K562 (cell line): Measurements from ENCODE around the gene ZNF418. TPM values are rescaled to one million over a fixed set of nuclear protein-coding genes. Genes with fewer than 3 reads are reported as not detected.

Experiments used
- ATAC-seq: fragments of 200-7000 bp; cut with Tn5 transposase; 3 replicates; pipeline ENCODE4 v1.9.1; 2020; ENCODE audit warnings: moderate library complexity
- BruUV-seq: library from RNA; stranded (reverse); fragments of 400-500 nt; replicated peaks from 2 replicates; lab custom pipeline; 2021; lab: Mats Ljungman, UMichigan
- CTCF ChIA-PET: fragments of 300-600 bp; formaldehyde crosslinking; extraction: SDS; loops from one replicate; lab custom pipeline; 2021; ENCODE audit warnings: low intra/inter-chr PET ratio; lab: Yijun Ruan, JAX
- POLR2A ChIA-PET: fragments of 300-600, 350-650 bp; sonication (Branson Sonifier 250); formaldehyde crosslinking; extraction: SDS; loops from one replicate; lab custom pipeline; 2021; ENCODE audit warnings: antibody characterized with exemption, inconsistent platforms; lab: Yijun Ruan, JAX
- DNase-seq, 4 experiments: peaks; one replicate each; pipeline versions ENCODE4 v3.0.0 to v3.0.0-alpha.2; 2011 to 2018; ENCODE audit warnings: low spot score in 3 of 4, mixed read lengths in 3 of 4; ENCODE audit errors: extremely low read depth in 1 of 4
- FAIRE-seq: peaks from 2 replicates; lab custom pipeline; 2011; peaks lifted over from hg19 to GRCh38; lab: Jason Lieb, UNC
- H2AFZ ChIP-seq: 2 replicates; pipeline ENCODE4 v1.6.0; 2011; ENCODE audit warnings: low read depth, low read length, control low read depth, inconsistent platforms
- H3K27ac ChIP-seq: fragments of 200-600 bp; 3 replicates; pipeline ENCODE4 v1.8.0; 2011; ENCODE audit warnings: low read depth, mild to moderate bottlenecking, control low read depth, inconsistent platforms, low read length, moderate library complexity, mixed read lengths; ENCODE audit errors: extremely low read depth
- H3K27me3 ChIP-seq, 2 experiments: fragments of 300-600 bp in 1 of 2; 2 replicates in 1 of 2; 3 replicates in 1 of 2; pipeline versions ENCODE4 v1.6.0 to v1.8.0; 2011; ENCODE audit warnings: inconsistent platforms in 2 of 2, low read length in 2 of 2, mild to moderate bottlenecking in 1 of 2, mixed read lengths in 1 of 2, moderate library complexity in 1 of 2; ENCODE audit not compliant: control insufficient read depth in 2 of 2, insufficient read depth in 2 of 2
- H3K36me3 ChIP-seq: fragments of 300-600 bp; 3 replicates; pipeline ENCODE4 v1.8.0; 2011; ENCODE audit warnings: mild to moderate bottlenecking, low read length, inconsistent platforms; ENCODE audit not compliant: control insufficient read depth, insufficient read depth
- H3K4me1 ChIP-seq, 2 experiments: fragments of 200-600 bp in 1 of 2; replicated peaks in 1 of 2; 2 replicates in 1 of 2; 3 replicates in 1 of 2; pipeline versions ENCODE4 v1.5.1 to v1.8.0; 2011; ENCODE audit warnings: inconsistent platforms in 2 of 2, low read length in 2 of 2, mild to moderate bottlenecking in 1 of 2, mixed read lengths in 1 of 2, moderate library complexity in 1 of 2; ENCODE audit not compliant: control insufficient read depth in 2 of 2, insufficient read depth in 2 of 2
- H3K4me2 ChIP-seq: 2 replicates; pipeline ENCODE4 v1.6.1; 2011; ENCODE audit warnings: low read length, control low read depth, inconsistent platforms, mixed read lengths; ENCODE audit not compliant: insufficient read depth
- H3K4me3 ChIP-seq: fragments of 200-600 bp; sonication (generic), shearing (Covaris generic); 2 replicates; pipeline ENCODE4 v1.5.1; 2016; ENCODE audit warnings: control low read depth, inconsistent platforms
- H3K79me2 ChIP-seq: fragments of 200-600 bp; 3 replicates; pipeline ENCODE4 v1.8.0; 2011; ENCODE audit warnings: low read length, inconsistent platforms; ENCODE audit not compliant: control insufficient read depth, insufficient read depth
- H3K9ac ChIP-seq, 2 experiments: 2 replicates each; pipeline versions ENCODE4 v1.6.0 to v1.6.1; 2011; ENCODE audit warnings: low read depth in 2 of 2, low read length in 2 of 2, control low read depth in 1 of 2, inconsistent platforms in 1 of 2, mild to moderate bottlenecking in 1 of 2, mixed read lengths in 1 of 2; ENCODE audit not compliant: insufficient read depth in 1 of 2
- H3K9me1 ChIP-seq: one replicate; pipeline ENCODE4 v1.6.0; 2011; ENCODE audit warnings: inconsistent platforms, mild to moderate bottlenecking, low read length, moderate library complexity; ENCODE audit not compliant: control insufficient read depth, insufficient read depth
- H3K9me3 ChIP-seq: replicated peaks from 2 replicates; pipeline ENCODE4 v1.5.1; 2011; ENCODE audit warnings: low read depth, low read length, inconsistent platforms; ENCODE audit not compliant: control insufficient read depth, insufficient read depth
- H4K20me1 ChIP-seq: replicated peaks from 2 replicates; pipeline ENCODE4 v1.6.1; 2011; ENCODE audit warnings: low read length, inconsistent platforms, mixed read lengths; ENCODE audit not compliant: control insufficient read depth, insufficient read depth
- ZBTB40 ChIP-seq, 2 experiments: fragments of 450-650 bp in 1 of 2; sonication (generic) in 1 of 2; formaldehyde crosslinking in 1 of 2; IDR thresholded peaks; 2 replicates each; pipeline versions ENCODE4 v1.7.1 to v1.9.0; 2016 to 2022; ENCODE audit warnings: inconsistent platforms in 1 of 2, mild to moderate bottlenecking in 1 of 2, missing genetic modification reagents in 1 of 2
- ZMIZ1 ChIP-seq, 2 experiments: fragments of 150-350 bp in 1 of 2; IDR thresholded peaks; 2 replicates each; pipeline ENCODE4 v1.6.1; 2012 to 2016; ENCODE audit warnings: low read depth in 2 of 2, low read length in 2 of 2, mild to moderate bottlenecking in 1 of 2, moderate library complexity in 1 of 2
- ZNF518B ChIP-seq: fragments of 250-450 bp; sonication (Bioruptor Pico); IDR thresholded peaks from 2 replicates; pipeline ENCODE4 v1.5.0; 2021; ENCODE audit warnings: mild to moderate bottlenecking, moderate library complexity
- WGBS: fragments of 100-300 bp; shearing (Covaris generic); methylation state at CpG from one replicate; pipeline ENCODE4 v1.1.6; 2016; ENCODE audit warnings: low coverage, mixed read lengths; ENCODE audit not compliant: insufficient coverage; ENCODE audit errors: missing lambda C conversion rate; 5-methylcytosine and 5-hydroxymethylcytosine counted together
- in situ Hi-C: fragments of 300-500 bp; cut with MboI; formaldehyde crosslinking; loops from 4 replicates; pipeline ENCODE4 v1.15.0; 2018; ENCODE audit warnings: inconsistent platforms, mixed read lengths
- intact Hi-C: fragments of 100-400 bp; cut with micrococcal nuclease; formaldehyde crosslinking; loops from 2 replicates; pipeline ENCODE4 v1.14.2; 2022
- polyA plus RNA-seq, 8 experiments: library from polyadenylated mRNA; depleted of rRNA in 4 of 8; stranded (reverse) in 5 of 8; unstranded in 3 of 8; fragments of >200 nt; fragmentation: Nextera tagmentation in 2 of 8; fragmentation: Illumina TruSeq in 1 of 8; extraction: Ambion mirVana in 2 of 8; extraction: Trizol in 1 of 8; gene quantifications; 2 replicates each; pipeline versions ENCODE4 v1.2.1 to v1.2.3, GENCODE V29; 2011 to 2014; ENCODE audit warnings: inconsistent platforms in 1 of 8, missing spikeins in 1 of 8
- total RNA-seq, 7 experiments: library from RNA; depleted of rRNA in 6 of 7; stranded (reverse); fragments of >200 nt in 6 of 7; fragmentation: Illumina TruSeq in 2 of 7; extraction: Trizol in 2 of 7; gene quantifications; 2 replicates each; pipeline versions ENCODE4 v1.2.1 to v1.2.3, GENCODE V29; 2011 to 2021; ENCODE audit warnings: low replicate concordance in 1 of 7

Gene ZNF418
- total and polyA plus RNA-seq, 9 of the 15 experiments (the other 6 are each of a cell fraction or from before 2014, with no cell fraction given): 0.11 to 0.70 (median 0.32) TPM

- Histone ChIP-seq H3K79me2 (no peaks in the 10 kb centered on the region), H3K27me3 (no peaks in the 10 kb centered on the region), H3K9me3 (0 out of 2 replicates have a peak, but pooled peaks cover 2% of the 10 kb centered on the region), H3K36me3 (no peaks in the 10 kb centered on the region), H3K4me3 (no peak overlapping the region), H3K4me1 (peaks cover 0 to 4% of the 10 kb centered on the region in 2 experiments; a peak in 1 of 5 replicates)
- POLR2A ChIA-PET: interaction anchor here (0.7 to 1.0 kb wide), 2 partner anchors 19 to 52 kb away, joined by 3 to 5 read pairs; partner anchors contain the start of gene ZNF417
- DNase-seq: no peak
- intact Hi-C loops: no loop called here
- 13% methylated on average over 12 of the region's 12 CpGs for WGBS
- no peak for TF ChIP-seq ZNF518B (CRISPR knock-in tag)
- TF ChIP-seq ZMIZ1 (IDR thresholded peaks at IDR 0.05; ENCODE audit: low read depth in 2 of 2, low read length in 2 of 2): no peak
- TF ChIP-seq ZBTB40 (IDR thresholded peaks at IDR 0.05): 0 out of 2 replicates have a peak, but pooled peaks have one; percentile 16
- no peak for TF ChIP-seq ZBTB40 (CRISPR knock-in tag; IDR thresholded peaks at IDR 0.05)
- TF ChIP-seq, all 486 proteins: peak for 1
- in situ Hi-C loops: no loop called here
- Histone ChIP-seq H3K9ac (no peak overlapping the region), H3K27ac (no peak overlapping the region), H3K9me1 (no peaks in the 10 kb centered on the region), H2AFZ (no peak overlapping the region), H4K20me1 (no peaks in the 10 kb centered on the region), H3K4me2 (no peak overlapping the region)
- FAIRE-seq: no peak
- ATAC-seq: no peak
- no TSS peak for BruUV-seq
- CTCF ChIA-PET: no interaction called here
Observed at GRCh38 chr19:57935731-57936130, 529 bp upstream of the ZNF418 start.
